ENCODE results near the gene B4GALT5.

Gene B4GALT5

DNA sequence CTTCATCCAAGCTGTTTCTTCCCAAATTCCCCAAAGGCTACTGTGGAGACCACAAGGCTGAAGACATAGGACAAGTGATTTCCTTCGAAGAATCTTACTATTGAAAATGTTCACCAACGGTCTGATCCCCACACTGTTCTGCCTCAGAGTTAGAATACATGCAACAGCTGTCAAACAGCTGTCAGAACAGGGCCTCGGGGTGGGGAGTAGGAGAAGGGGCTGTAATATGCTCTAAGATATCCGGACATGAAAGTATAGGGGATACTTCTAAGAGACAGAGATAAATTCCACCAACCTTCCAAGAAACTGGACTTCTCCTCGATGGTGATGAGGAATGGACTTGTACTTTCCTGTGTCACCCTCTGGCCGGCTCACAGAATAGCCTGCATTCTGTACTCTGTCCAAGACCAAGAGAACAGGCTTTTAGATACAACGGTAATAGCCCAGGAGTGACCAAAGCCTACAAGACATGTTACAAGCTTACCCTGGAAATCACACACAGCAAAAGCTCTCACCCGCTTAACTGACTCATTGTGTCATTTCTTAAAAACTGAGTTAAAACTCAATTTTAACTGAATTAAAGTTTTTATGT is 76.5 kb downstream of the B4GALT5 start:
- no peak for DNase-seq (ENCODE audit: low read depth)
- no peak overlapping the region for H3K4me3 ChIP-seq (ENCODE audit: low read length)
- TF ChIP-seq, protein P1, sequence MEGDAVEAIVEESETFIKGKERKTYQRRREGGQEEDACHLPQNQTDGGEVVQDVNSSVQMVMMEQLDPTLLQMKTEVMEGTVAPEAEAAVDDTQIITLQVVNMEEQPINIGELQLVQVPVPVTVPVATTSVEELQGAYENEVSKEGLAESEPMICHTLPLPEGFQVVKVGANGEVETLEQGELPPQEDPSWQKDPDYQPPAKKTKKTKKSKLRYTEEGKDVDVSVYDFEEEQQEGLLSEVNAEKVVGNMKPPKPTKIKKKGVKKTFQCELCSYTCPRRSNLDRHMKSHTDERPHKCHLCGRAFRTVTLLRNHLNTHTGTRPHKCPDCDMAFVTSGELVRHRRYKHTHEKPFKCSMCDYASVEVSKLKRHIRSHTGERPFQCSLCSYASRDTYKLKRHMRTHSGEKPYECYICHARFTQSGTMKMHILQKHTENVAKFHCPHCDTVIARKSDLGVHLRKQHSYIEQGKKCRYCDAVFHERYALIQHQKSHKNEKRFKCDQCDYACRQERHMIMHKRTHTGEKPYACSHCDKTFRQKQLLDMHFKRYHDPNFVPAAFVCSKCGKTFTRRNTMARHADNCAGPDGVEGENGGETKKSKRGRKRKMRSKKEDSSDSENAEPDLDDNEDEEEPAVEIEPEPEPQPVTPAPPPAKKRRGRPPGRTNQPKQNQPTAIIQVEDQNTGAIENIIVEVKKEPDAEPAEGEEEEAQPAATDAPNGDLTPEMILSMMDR (conservative IDR thresholded peaks at IDR 0.05; ENCODE audit: low read length) = no peak

DNA sequence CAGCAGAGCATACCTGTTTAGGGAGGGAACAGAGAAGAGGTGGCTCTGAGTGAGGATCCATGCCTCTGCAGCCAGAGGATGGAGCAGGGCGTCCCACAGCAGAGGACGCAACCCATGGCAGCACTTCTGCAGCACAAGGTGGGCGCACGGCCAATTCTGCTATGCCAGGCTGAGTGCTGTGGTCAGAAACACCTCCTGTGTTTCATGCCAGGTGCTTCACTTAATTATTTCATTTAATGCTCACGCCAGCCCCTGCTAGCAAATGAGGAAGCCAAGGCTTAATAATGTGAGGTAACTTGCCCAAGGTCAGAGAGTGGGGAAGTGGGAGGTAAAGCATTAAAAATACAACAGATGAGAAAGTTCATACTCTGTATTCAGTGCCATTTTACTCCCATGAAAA is 77.2 kb downstream of the B4GALT5 start:
- TF ChIP-seq, protein P1 (conservative IDR thresholded peaks at IDR 0.05; ENCODE audit: low read length) = no peak
- H3K4me3 ChIP-seq (ENCODE audit: low read length) = no peak overlapping the region
- DNase-seq (ENCODE audit: low read depth) = no peak

DNA sequence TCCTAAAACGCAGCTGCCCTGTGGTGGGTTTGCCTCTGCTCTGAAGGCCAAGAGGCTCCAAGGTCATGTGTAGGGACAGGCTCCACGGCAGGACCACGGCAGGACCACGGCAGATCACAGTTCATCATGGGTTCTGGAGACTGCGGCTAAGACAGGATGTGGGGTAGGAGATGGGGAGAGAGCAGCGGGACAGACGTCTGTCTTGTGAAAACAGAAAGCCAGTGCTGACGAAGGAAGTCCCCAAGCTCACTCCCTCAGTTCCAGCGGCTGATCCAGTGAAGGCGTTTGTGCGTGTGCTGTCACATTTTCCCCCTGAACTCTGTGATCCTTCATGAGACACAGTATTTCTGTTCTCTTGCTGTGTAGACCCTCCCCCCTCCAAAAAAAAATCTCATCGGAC is 77.8 kb downstream of the B4GALT5 start:
- H3K4me3 ChIP-seq (ENCODE audit: low read length) = no peak overlapping the region
- DNase-seq (ENCODE audit: low read depth) = no peak
- TF ChIP-seq, protein P1 (conservative IDR thresholded peaks at IDR 0.05; ENCODE audit: low read length) = no peak

DNA sequence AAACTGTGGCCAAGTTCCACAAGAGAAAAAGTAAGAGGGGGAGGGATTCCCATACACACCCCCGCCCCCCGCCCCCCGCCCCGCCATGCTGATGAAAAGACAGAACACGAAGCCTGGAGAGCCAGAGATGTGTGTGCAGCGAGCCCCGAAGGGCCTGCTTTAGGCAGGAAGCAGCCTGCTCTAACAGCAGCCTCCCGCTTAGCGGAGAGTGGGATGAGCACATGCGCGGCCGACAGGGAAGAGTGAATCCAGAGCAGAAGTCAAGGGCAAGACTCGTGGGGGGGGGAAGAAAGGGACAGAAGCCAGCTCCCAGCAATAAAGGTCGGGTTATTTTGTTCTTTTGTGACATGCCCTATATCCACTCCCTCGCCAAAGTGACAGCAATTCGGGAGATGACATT is 78.5 kb downstream of the B4GALT5 start:
- no peak for DNase-seq (ENCODE audit: low read depth)
- no peak overlapping the region for H3K4me3 ChIP-seq (ENCODE audit: low read length)
- TF ChIP-seq, protein P1 (conservative IDR thresholded peaks at IDR 0.05; ENCODE audit: low read length) = no peak

DNA sequence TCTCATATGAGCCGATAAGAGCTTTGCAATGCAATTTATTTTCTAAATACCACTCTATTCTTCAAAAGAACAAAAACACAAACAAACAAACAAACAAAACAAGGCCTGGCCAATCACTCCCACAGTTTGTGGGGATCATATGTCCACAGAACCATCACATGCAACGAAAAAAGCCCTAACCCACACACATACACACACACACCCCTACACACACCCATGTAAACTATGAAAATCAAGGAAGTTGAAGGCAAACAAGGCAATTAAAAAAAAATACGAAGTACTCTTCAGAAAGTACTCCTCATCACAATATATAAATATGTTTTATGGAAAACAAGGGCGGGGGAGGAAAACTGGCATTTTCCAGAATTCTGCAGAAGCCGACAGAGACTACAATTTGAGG is 79.6 kb downstream of the B4GALT5 start:
- no peak overlapping the region for H3K4me3 ChIP-seq (ENCODE audit: low read length)
- no peak for DNase-seq (ENCODE audit: low read depth)
- TF ChIP-seq, protein P1 (conservative IDR thresholded peaks at IDR 0.05; ENCODE audit: low read length) = no peak

DNA sequence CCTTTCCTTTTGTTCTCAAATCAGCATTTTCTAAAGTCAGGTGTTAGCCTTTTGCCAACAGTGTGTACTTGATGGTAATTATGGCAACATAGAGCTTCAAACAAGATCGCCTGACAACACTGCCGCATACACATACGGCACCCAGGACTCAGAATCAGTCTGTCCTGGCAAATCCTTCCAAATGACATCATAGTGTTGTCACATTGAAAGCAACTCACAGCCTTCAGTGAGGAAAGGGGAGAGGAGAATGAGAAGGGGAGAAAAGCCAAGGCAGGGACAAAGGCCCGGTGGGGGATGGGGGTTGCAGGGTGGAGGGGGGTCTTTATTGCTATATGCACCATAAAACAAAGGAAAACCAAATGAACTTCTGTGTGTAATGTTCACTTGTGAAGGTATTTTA is 80.0 kb downstream of the B4GALT5 start:
- no peak overlapping the region for H3K4me3 ChIP-seq (ENCODE audit: low read length)
- no peak for DNase-seq (ENCODE audit: low read depth)
- TF ChIP-seq, protein P1 (conservative IDR thresholded peaks at IDR 0.05; ENCODE audit: low read length) = no peak

DNA sequence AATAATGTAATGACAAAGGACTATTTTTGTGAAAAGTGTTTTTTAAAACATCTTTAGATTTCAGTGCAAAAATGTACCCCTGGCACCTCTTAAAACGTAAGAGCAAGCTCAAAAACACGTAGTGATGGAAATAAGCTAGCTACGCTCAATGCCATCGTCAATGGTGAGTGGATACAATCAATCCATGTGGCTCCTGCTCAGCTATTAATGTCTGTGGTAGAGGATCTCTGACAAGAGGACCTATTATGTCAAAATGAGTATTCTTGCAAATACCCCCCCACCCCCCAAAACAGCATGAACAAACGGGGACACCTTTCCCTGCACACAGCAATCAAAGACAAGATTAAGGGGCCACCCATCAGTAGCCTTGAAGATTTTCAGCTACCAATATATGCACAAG is 80.7 kb downstream of the B4GALT5 start:
- TF ChIP-seq, protein P1 (conservative IDR thresholded peaks at IDR 0.05; ENCODE audit: low read length) = no peak

More for the DNA sequence above, 80.7 kb downstream of the B4GALT5 start:
- DNase-seq (ENCODE audit: low read depth) = no peak
- H3K4me3 ChIP-seq (ENCODE audit: low read length) = no peak overlapping the region

All from AG10803 (cell line).